Mammary epithelial cell (primary cell): ENCODE data around the gene ALOXE3.
"Not testable (repeated sequence)": the region's sequence is repeated elsewhere in the genome, so short reads cannot be mapped to it uniquely, and the experiment has no call there.

ENCODE experiments used
- EZH2 ChIP-seq: IDR thresholded peaks from 2 replicates; pipeline ENCODE4 v1.6.1; 2012; ENCODE audit warnings: low read length, inconsistent platforms, borderline replicate concordance
- TF ChIP-seq, protein P1 (sequence below), 2 donors: IDR thresholded peaks in 1 of 2; conservative IDR thresholded peaks in 1 of 2; 2 replicates each; pipeline ENCODE4 v1.5.1; 2011 to 2012; ENCODE audit warnings: inconsistent platforms in 2 of 2, low read length in 2 of 2, mild to moderate bottlenecking in 2 of 2, control low read depth in 1 of 2, low read depth in 1 of 2; ENCODE audit not compliant: insufficient read depth in 1 of 2; ENCODE audit errors: extremely low read depth in 1 of 2

DNA sequence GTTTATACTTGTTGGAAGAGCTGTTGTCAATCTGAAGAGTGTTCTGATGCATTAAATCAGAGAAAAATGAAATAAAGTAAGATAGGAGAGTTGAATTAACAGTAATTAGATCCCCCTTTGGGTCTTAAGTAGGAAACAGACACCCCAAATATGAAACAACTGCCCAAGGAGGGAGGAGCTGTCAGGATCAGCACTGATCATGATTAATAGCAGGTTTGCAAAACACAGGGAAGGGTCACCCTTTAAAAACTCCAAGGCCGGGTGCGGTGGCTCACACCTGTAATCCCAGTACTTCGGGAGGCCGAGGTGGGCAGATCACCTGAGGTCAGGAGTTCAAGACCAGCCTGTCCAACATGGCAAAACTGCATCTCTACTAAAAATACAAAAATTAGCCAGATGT lies 11.3 kb downstream of the ALOXE3 start:
- TF ChIP-seq, protein P1, sequence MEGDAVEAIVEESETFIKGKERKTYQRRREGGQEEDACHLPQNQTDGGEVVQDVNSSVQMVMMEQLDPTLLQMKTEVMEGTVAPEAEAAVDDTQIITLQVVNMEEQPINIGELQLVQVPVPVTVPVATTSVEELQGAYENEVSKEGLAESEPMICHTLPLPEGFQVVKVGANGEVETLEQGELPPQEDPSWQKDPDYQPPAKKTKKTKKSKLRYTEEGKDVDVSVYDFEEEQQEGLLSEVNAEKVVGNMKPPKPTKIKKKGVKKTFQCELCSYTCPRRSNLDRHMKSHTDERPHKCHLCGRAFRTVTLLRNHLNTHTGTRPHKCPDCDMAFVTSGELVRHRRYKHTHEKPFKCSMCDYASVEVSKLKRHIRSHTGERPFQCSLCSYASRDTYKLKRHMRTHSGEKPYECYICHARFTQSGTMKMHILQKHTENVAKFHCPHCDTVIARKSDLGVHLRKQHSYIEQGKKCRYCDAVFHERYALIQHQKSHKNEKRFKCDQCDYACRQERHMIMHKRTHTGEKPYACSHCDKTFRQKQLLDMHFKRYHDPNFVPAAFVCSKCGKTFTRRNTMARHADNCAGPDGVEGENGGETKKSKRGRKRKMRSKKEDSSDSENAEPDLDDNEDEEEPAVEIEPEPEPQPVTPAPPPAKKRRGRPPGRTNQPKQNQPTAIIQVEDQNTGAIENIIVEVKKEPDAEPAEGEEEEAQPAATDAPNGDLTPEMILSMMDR (conservative IDR thresholded peaks at IDR 0.05 in 1 of 2, IDR thresholded peaks at IDR 0.05 in 1 of 2; ENCODE audit: extremely low read depth in 1 of 2, insufficient read depth in 1 of 2, low read depth in 1 of 2, low read length in 2 of 2), result not testable (repeated sequence)
- not testable (repeated sequence) for TF ChIP-seq EZH2
